ENCODE measurements around the gene CSN1S1.

The CSN1S1 gene

GRCh38 chr4:69984030-69984443 lies 53.2 kb downstream of the CSN1S1 start:
- in situ Hi-C loops (cut with HindIII; ENCODE audit: low sequenced_read_pairs), result no loop called here

GRCh38 chr4:69986663-69987062 lies 55.8 kb downstream of the CSN1S1 start:
- DNase-seq (ENCODE audit: low read depth), result no peak
- no peak overlapping the region for H3K4me3 ChIP-seq (ENCODE audit: low read depth, low read length)
- in situ Hi-C loops (cut with HindIII; ENCODE audit: low sequenced_read_pairs), result no loop called here
- no peak for TF ChIP-seq CTCF (IDR thresholded peaks at IDR 0.05; ENCODE audit: low read depth, low read length, missing control alignments)

More at GRCh38 chr4:69984030-69984443, 53.2 kb downstream of the CSN1S1 start:
- peak; percentile 26 for DNase-seq (ENCODE audit: low read depth)
- H3K4me3 ChIP-seq (ENCODE audit: low read depth, low read length), result no peak overlapping the region
- no peak for TF ChIP-seq CTCF (IDR thresholded peaks at IDR 0.05; ENCODE audit: low read depth, low read length, missing control alignments)

GRCh38 chr4:69991016-69991415 lies 60.1 kb downstream of the CSN1S1 start:
- no peak for TF ChIP-seq CTCF (IDR thresholded peaks at IDR 0.05; ENCODE audit: low read depth, low read length, missing control alignments)
- no peak overlapping the region for H3K4me3 ChIP-seq (ENCODE audit: low read depth, low read length)
- DNase-seq (ENCODE audit: low read depth), result no peak
- in situ Hi-C loops (cut with HindIII; ENCODE audit: low sequenced_read_pairs), result no loop called here

- TF ChIP-seq CTCF (IDR thresholded peaks at IDR 0.05; ENCODE audit: low read depth, low read length, missing control alignments), result no peak
- in situ Hi-C loops (cut with HindIII; ENCODE audit: low sequenced_read_pairs), result no loop called here
- no peak for DNase-seq (ENCODE audit: low read depth)
- no peak overlapping the region for H3K4me3 ChIP-seq (ENCODE audit: low read depth, low read length)
These were observed 63.9 kb downstream of the CSN1S1 start for GRCh38 chr4:69994782-69995181.

- DNase-seq (ENCODE audit: low read depth), result no peak
- TF ChIP-seq CTCF (IDR thresholded peaks at IDR 0.05; ENCODE audit: low read depth, low read length, missing control alignments), result no peak
- no peak within 1 kb of the TSS for H3K4me3 ChIP-seq (ENCODE audit: low read depth, low read length)
- in situ Hi-C loops (cut with HindIII; ENCODE audit: low sequenced_read_pairs), result no loop called here
These were observed 64.7 kb downstream of the CSN1S1 start, which contains the start of gene STATH for GRCh38 chr4:69995526-69996016. TSS of gene STATH (plus strand) at chr4:69995966. CDS start at chr4:69998438, 2,472 bp downstream.
